GM12892 (cell line): Measurements from ENCODE around the gene PLCL1.

Source experiments
- POLR2A ChIP-seq: IDR thresholded peaks from 2 replicates; pipeline ENCODE4 v1.6.1; 2011; ENCODE audit warnings: low read depth, low read length, control low read depth
- POLR2AphosphoS5 ChIP-seq: IDR thresholded peaks from 2 replicates; pipeline ENCODE4 v1.6.1; 2011; ENCODE audit warnings: low read depth, low read length, control low read depth

DNA sequence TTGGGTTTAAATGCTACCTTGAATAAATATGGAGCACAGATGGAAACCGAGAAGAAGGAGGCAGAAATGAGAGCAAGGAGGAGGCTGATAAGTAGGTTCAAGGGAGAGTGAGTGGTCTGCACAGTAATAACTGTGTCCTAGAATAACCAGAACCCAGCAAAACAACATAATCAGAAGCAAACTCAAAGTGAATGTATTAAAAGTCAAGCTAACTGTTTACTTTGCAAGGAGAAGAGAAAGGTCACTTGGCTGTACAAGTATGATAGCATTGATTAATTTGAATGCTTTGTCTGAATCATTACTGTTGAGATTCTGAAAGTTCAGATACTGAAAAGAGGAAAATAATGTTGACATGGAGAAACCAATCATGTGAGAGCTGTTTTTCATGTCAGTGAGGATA is 258.8 kb downstream of the PLCL1 start:
- TF ChIP-seq POLR2A = no peak
- no peak for TF ChIP-seq POLR2AphosphoS5
